ENCODE results near the gene ARL4C. TPM values are rescaled to one million over a fixed set of nuclear protein-coding genes. Genes with fewer than 3 reads are reported as not detected.

ARL4C gene
- total RNA-seq, 1 donor from 2014 or later = 20.9 TPM

DNA sequence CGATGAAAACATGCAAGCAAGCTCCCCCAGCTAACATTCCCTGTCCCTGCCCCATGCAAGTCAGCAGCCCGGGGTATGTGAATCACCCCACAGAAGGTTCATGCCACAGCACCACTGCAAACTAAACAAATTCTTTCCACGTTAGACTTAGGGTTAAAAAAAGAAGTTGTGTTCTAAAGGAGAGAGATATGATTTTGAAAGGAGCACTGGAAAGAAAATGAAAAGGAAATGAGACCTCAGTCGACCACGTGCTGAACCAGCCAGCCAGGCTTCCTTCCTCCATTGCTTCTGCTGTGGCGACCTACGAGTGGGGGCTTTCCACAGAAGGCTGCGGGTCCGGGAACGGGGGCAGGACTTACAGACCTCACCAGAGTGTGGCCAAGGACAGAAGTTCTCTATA is 52.0 kb downstream of the ARL4C start:
- peak overlapping the region; percentile 62 for H3K4me3 Mint-ChIP-seq
- peaks cover 82% of the 10 kb centered on the region for H3K4me1 Mint-ChIP-seq
- H3K27ac Mint-ChIP-seq = peak overlapping the region; percentile 90
- H3K27me3 Mint-ChIP-seq = no peaks in the 10 kb centered on the region
- TF ChIP-seq, protein P1, sequence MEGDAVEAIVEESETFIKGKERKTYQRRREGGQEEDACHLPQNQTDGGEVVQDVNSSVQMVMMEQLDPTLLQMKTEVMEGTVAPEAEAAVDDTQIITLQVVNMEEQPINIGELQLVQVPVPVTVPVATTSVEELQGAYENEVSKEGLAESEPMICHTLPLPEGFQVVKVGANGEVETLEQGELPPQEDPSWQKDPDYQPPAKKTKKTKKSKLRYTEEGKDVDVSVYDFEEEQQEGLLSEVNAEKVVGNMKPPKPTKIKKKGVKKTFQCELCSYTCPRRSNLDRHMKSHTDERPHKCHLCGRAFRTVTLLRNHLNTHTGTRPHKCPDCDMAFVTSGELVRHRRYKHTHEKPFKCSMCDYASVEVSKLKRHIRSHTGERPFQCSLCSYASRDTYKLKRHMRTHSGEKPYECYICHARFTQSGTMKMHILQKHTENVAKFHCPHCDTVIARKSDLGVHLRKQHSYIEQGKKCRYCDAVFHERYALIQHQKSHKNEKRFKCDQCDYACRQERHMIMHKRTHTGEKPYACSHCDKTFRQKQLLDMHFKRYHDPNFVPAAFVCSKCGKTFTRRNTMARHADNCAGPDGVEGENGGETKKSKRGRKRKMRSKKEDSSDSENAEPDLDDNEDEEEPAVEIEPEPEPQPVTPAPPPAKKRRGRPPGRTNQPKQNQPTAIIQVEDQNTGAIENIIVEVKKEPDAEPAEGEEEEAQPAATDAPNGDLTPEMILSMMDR (IDR thresholded peaks at IDR 0.05) = no peak
- POLR2A ChIA-PET = interaction anchor here (1.1 to 4.8 kb wide), 4 partner anchors 17 to 51 kb away, joined by 3 to 64 read pairs (median 16); no protein-coding TSS in a partner anchor
- DNase-seq = peak; percentile 49
- intact Hi-C loops (cut with micrococcal nuclease) = loop anchor here (5.0 kb wide), 1 partner anchor 33 kb away; no protein-coding TSS in a partner anchor
- CTCF ChIA-PET = interaction anchor here (1.4 kb wide), 1 partner anchor 39 kb away, joined by 3 read pairs; no protein-coding TSS in a partner anchor
- no peaks in the 10 kb centered on the region for H3K36me3 Mint-ChIP-seq (ENCODE audit: low read depth)
- peak; percentile 51 for ATAC-seq (ENCODE audit: low read depth)
- H3K9me3 Mint-ChIP-seq = no peaks in the 10 kb centered on the region

DNA sequence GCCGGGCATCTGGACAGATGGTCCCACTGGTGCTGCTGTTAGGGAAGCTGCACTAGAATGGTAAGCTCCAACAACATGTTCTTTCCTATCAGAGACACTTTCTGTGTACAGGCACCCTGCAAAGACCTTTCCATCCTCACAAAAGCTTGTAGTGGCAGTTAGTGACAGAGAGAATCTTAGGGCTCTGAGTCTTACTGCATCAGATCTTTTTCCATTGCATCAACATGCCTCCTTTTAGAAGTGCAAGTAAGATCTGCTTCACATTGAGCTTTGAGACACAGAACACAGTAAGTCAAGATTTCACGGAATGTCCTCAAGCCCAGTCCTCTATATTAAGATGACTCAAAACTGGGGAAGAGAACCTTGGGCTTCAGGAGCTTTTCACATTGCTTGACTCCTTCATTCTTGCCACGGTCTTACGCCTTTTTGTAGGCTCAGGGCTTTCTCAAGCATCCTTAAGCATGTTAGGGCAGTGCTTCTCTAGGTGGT is 52.6 kb downstream of the ARL4C start:
- ChIA-PET CTCF (interaction anchor here (1.4 kb wide), 1 partner anchor 39 kb away, joined by 3 read pairs; no protein-coding TSS in a partner anchor), POLR2A (interaction anchor here (1.1 to 4.8 kb wide), 3 partner anchors 17 to 39 kb away, joined by 3 to 64 read pairs (median 8); no protein-coding TSS in a partner anchor)
- Mint-ChIP-seq H3K36me3 (ENCODE audit: low read depth) (no peaks in the 10 kb centered on the region), H3K4me1 (peaks cover 85% of the 10 kb centered on the region), H3K4me3 (no peak overlapping the region), H3K9me3 (no peaks in the 10 kb centered on the region), H3K27ac (peak overlapping the region; percentile 90), H3K27me3 (no peaks in the 10 kb centered on the region)
- ATAC-seq (ENCODE audit: low read depth) = no peak
- no peak for DNase-seq
- TF ChIP-seq, protein P1 (IDR thresholded peaks at IDR 0.05) = no peak
- intact Hi-C loops (cut with micrococcal nuclease) = no loop called here

Data from activated B cell treated with CpG ODN at 0.5 μM for 24 hours (primary cell).